HepG2 (cell line): ENCODE data around the gene RFX2. TPM values are rescaled to one million over a fixed set of nuclear protein-coding genes. Genes with fewer than 3 reads are reported as not detected.
A peak's percentile ranks its signal among the peaks of the same experiment; 100 is the strongest.

ENCODE experiments used
- ATAC-seq: fragments of 200-7000 bp; cut with Tn5 transposase; 3 replicates; pipeline ENCODE4 v1.9.1; 2020; ENCODE audit warnings: mild to moderate bottlenecking, moderate library complexity
- Bru-seq: library from RNA; stranded (reverse); fragments of 400-500 nt; gene quantifications from one replicate; lab custom pipeline; 2021; lab: Mats Ljungman, UMichigan
- BruChase-seq, 2 experiments: library from RNA; stranded (reverse); fragments of 400-500 nt; gene quantifications; one replicate each; lab custom pipeline; 2021; lab: Mats Ljungman, UMichigan
- BruUV-seq: library from RNA; stranded (reverse); fragments of 400-500 nt; replicated peaks from 2 replicates; lab custom pipeline; 2021; lab: Mats Ljungman, UMichigan
- CTCF ChIA-PET: fragments of 300-600 bp; formaldehyde crosslinking; extraction: SDS; loops from one replicate; lab custom pipeline; 2021; ENCODE audit warnings: low total read pairs, inconsistent platforms, low intra/inter-chr PET ratio; lab: Yijun Ruan, JAX
- POLR2A ChIA-PET: fragments of 350-600 bp; sonication (Branson Sonifier 250); formaldehyde crosslinking; loops from one replicate; lab custom pipeline; 2020; ENCODE audit warnings: antibody characterized with exemption, inconsistent platforms; lab: Yijun Ruan, JAX
- DNase-seq: peaks from one replicate; pipeline ENCODE4 v3.0.0-alpha.2; 2015; ENCODE audit warnings: low spot score
- FAIRE-seq: peaks from 3 replicates; lab custom pipeline; 2011; peaks lifted over from hg19 to GRCh38; lab: Jason Lieb, UNC
- H2AFZ ChIP-seq: one replicate; pipeline ENCODE4 v1.6.1; 2011; ENCODE audit warnings: low read length, inconsistent platforms
- H3K27ac ChIP-seq: fragments of 300-600 bp; 3 replicates; pipeline ENCODE4 v1.8.0; 2011; ENCODE audit warnings: mixed run types, mild to moderate bottlenecking, mixed read lengths, low read length, inconsistent platforms; ENCODE audit not compliant: insufficient read depth; ENCODE audit errors: extremely low read length
- H3K27me3 ChIP-seq, 2 experiments: fragments of 200-600 bp in 1 of 2; 2 replicates in 1 of 2; 3 replicates in 1 of 2; pipeline versions ENCODE4 v1.6.0 to v1.8.0; 2011; ENCODE audit warnings: low read length in 2 of 2, mild to moderate bottlenecking in 2 of 2, moderate library complexity in 2 of 2, inconsistent platforms in 1 of 2; ENCODE audit not compliant: insufficient read depth in 2 of 2, control insufficient read depth in 1 of 2
- H3K36me3 ChIP-seq, 2 experiments: fragments of 200-600 bp in 1 of 2; replicated peaks in 1 of 2; 2 replicates in 1 of 2; 3 replicates in 1 of 2; pipeline versions ENCODE4 v1.5.1 to v1.8.0; 2011; ENCODE audit warnings: low read length in 2 of 2, inconsistent platforms in 1 of 2; ENCODE audit not compliant: insufficient read depth in 2 of 2, control insufficient read depth in 1 of 2
- H3K4me1 ChIP-seq: 2 replicates; pipeline ENCODE4 v1.5.1; 2012; ENCODE audit warnings: low read length, inconsistent platforms; ENCODE audit not compliant: insufficient read depth
- H3K4me2 ChIP-seq: 2 replicates; pipeline ENCODE4 v1.6.0; 2011; ENCODE audit warnings: low read depth, low read length, inconsistent platforms
- H3K4me3 ChIP-seq, 3 experiments: fragments of 200-600 bp in 1 of 3; sonication (generic), shearing (Covaris generic) in 1 of 3; replicated peaks in 1 of 3; 2 replicates each; pipeline ENCODE4 v1.5.1; 2011 to 2016; ENCODE audit warnings: low read length in 3 of 3, inconsistent platforms in 2 of 3, low read depth in 2 of 3, mild to moderate bottlenecking in 2 of 3, control low read depth in 1 of 3, mixed read lengths in 1 of 3; ENCODE audit not compliant: insufficient read depth in 1 of 3
- H3K79me2 ChIP-seq: one replicate; pipeline ENCODE4 v1.6.1; 2011; ENCODE audit warnings: low read length, inconsistent platforms; ENCODE audit not compliant: insufficient read depth
- H3K9ac ChIP-seq: 2 replicates; pipeline ENCODE4 v1.6.0; 2011; ENCODE audit warnings: mild to moderate bottlenecking, low read depth, low read length, inconsistent platforms; ENCODE audit not compliant: insufficient read depth
- H3K9me3 ChIP-seq: 2 replicates; pipeline ENCODE4 v1.5.1; 2012; ENCODE audit warnings: mild to moderate bottlenecking, low read length
- H4K20me1 ChIP-seq: 2 replicates; pipeline ENCODE4 v1.6.0; 2011; ENCODE audit warnings: inconsistent platforms, mild to moderate bottlenecking, low read length, moderate library complexity; ENCODE audit not compliant: insufficient read depth
- LCORL ChIP-seq, 2 experiments: fragments of 450-650 bp in 1 of 2; sonication (generic) in 1 of 2; formaldehyde crosslinking in 1 of 2; IDR thresholded peaks; 2 replicates each; pipeline versions ENCODE4 v1.5.0 to v1.6.1; 2017 to 2020; ENCODE audit warnings: antibody characterized with exemption in 1 of 2, missing genetic modification reagents in 1 of 2
- NR1H2 ChIP-seq: sonication (generic); formaldehyde crosslinking; IDR thresholded peaks from 2 replicates; pipeline ENCODE4 v1.8.1; 2022; ENCODE audit warnings: low read depth, missing genetic modification reagents, borderline replicate concordance
- SP140L ChIP-seq: sonication (generic); formaldehyde crosslinking; IDR thresholded peaks from 2 replicates; pipeline ENCODE4 v1.4.0; 2020; ENCODE audit warnings: missing genetic modification reagents, borderline replicate concordance
- SP2 ChIP-seq: sonication (generic); formaldehyde crosslinking; IDR thresholded peaks from 2 replicates; pipeline ENCODE4 v1.5.1; 2020; ENCODE audit warnings: mild to moderate bottlenecking, missing genetic modification reagents
- TFDP1 ChIP-seq: IDR thresholded peaks from 2 replicates; pipeline ENCODE4 v1.6.1; 2016; ENCODE audit warnings: missing compliant biosample characterization, missing genetic modification reagents, borderline replicate concordance
- TOPORS ChIP-seq: sonication (generic); formaldehyde crosslinking; IDR thresholded peaks from 2 replicates; pipeline ENCODE4 v1.8.0; 2023; ENCODE audit warnings: mild to moderate bottlenecking, missing genetic modification reagents
- ZBTB39 ChIP-seq: sonication (generic); formaldehyde crosslinking; IDR thresholded peaks from 2 replicates; pipeline ENCODE4 v1.5.0; 2020; ENCODE audit warnings: missing genetic modification reagents
- ZNF564 ChIP-seq: sonication (generic); formaldehyde crosslinking; IDR thresholded peaks from 2 replicates; pipeline ENCODE4 v1.8.1; 2023; ENCODE audit warnings: mild to moderate bottlenecking, missing genetic modification reagents
- WGBS: methylation state at CpG from one replicate; pipeline ENCODE4 v1.1.6; 2017; ENCODE audit warnings: low lambda C conversion rate; 5-methylcytosine and 5-hydroxymethylcytosine counted together
- in situ Hi-C: cut with HindIII; loops from 2 replicates; pipeline ENCODE4 v1.10.0; 2017; ENCODE audit warnings: low pct_unique_long_range_greater_than_20kb; ENCODE audit not compliant: extremely low pct_ligation_motif_present
- intact Hi-C: fragments of 100-400 bp; cut with micrococcal nuclease; formaldehyde crosslinking; loops from one replicate; pipeline ENCODE4 v1.10.0; 2022; ENCODE audit not compliant: unreplicated experiment
- long read RNA-seq, 2 experiments: library from RNA in 1 of 2; library from polyadenylated mRNA in 1 of 2; stranded (forward) in 1 of 2; unstranded in 1 of 2; transcript quantifications; one replicate each; pipeline ENCODE4 v2.0.0, GENCODE V29; 2019 to 2022
- polyA minus RNA-seq, 3 experiments: library from RNA; depleted of rRNA, polyadenylated mRNA; stranded (reverse); fragments of >200 nt; gene quantifications; 2 replicates each; pipeline ENCODE4 v1.2.3, GENCODE V29; 2011; ENCODE audit warnings: low replicate concordance in 1 of 3
- polyA plus RNA-seq, 8 experiments: library from polyadenylated mRNA; depleted of rRNA in 3 of 8; stranded (reverse) in 7 of 8; unstranded in 1 of 8; fragments of >200 nt; fragmentation: Illumina TruSeq in 4 of 8; extraction: Trizol in 4 of 8; gene quantifications; 2 replicates each; pipeline versions ENCODE4 v1.2.1 to v1.2.3, GENCODE V29; 2011 to 2016; ENCODE audit warnings: low read depth in 4 of 8, missing spikeins in 1 of 8, mixed read lengths in 1 of 8; ENCODE audit not compliant: insufficient read depth in 1 of 8
- total RNA-seq, 5 experiments: library from RNA; depleted of rRNA; stranded (reverse); fragments of >200 nt; fragmentation: Illumina TruSeq; extraction: Trizol; gene quantifications; 2 replicates each; pipeline ENCODE4 v1.2.3, GENCODE V29; 2016; ENCODE audit warnings: low read depth in 1 of 5
- TF ChIP-seq, protein P1 (sequence below): sonication (generic); formaldehyde crosslinking; IDR thresholded peaks from 2 replicates; pipeline ENCODE4 v1.4.0; 2020; ENCODE audit warnings: missing genetic modification reagents
- TF ChIP-seq, protein P2 (sequence below): conservative IDR thresholded peaks from 2 replicates; pipeline ENCODE4 v1.6.1; 2018; ENCODE audit warnings: missing genetic modification reagents

RFX2 gene
- total RNA-seq (2016; rRNA removed; fragmentation: Illumina TruSeq; extraction: Trizol): 1.3 and 2.8 TPM in 2 replicates
- total RNA-seq (2016; cell fraction: cytosol; rRNA removed; fragmentation: Illumina TruSeq; extraction: Trizol; ENCODE audit: low read depth): 2.6 and 7.1 TPM in 2 replicates
- 1.5 and 2.5 TPM in 2 replicates for total RNA-seq (2016; cell fraction: insoluble cytoplasmic fraction; rRNA removed; fragmentation: Illumina TruSeq; extraction: Trizol)
- 1.8 and 2.4 TPM in 2 replicates for total RNA-seq (2016; cell fraction: membrane; rRNA removed; fragmentation: Illumina TruSeq; extraction: Trizol)
- total RNA-seq (2016; cell fraction: nucleus; rRNA removed; fragmentation: Illumina TruSeq; extraction: Trizol): 2.4 and 3.9 TPM in 2 replicates
- polyA plus RNA-seq (2011; rRNA removed): 2.4 and 3.3 TPM in 2 replicates
- polyA plus RNA-seq (2011; cell fraction: cytosol; rRNA removed): 1.5 and 2.4 TPM in 2 replicates
- 3.3 and 4.9 TPM in 2 replicates for polyA plus RNA-seq (2011; cell fraction: nucleus; rRNA removed)
- polyA plus RNA-seq (2012): 1.1 and 2.1 TPM in 2 replicates
- 3.0 and 3.6 TPM in 2 replicates for polyA plus RNA-seq (2016; cell fraction: cytosol; fragmentation: Illumina TruSeq; extraction: Trizol; ENCODE audit: low read depth)
- 1.2 and 1.3 TPM in 2 replicates for polyA plus RNA-seq (2016; cell fraction: insoluble cytoplasmic fraction; fragmentation: Illumina TruSeq; extraction: Trizol; ENCODE audit: low read depth)
- polyA plus RNA-seq (2016; cell fraction: membrane; fragmentation: Illumina TruSeq; extraction: Trizol; ENCODE audit: low read depth): 1.8 and 2.9 TPM in 2 replicates
- polyA plus RNA-seq (2016; cell fraction: nucleus; fragmentation: Illumina TruSeq; extraction: Trizol; ENCODE audit: insufficient read depth, low read depth): 3.0 and 6.2 TPM in 2 replicates
- 5.3 and 9.1 TPM in 2 replicates for polyA minus RNA-seq (2011; rRNA and poly(A)+ RNA removed; ENCODE audit: low replicate concordance)
- 1.3 and 3.3 TPM in 2 replicates for polyA minus RNA-seq (2011; cell fraction: cytosol; rRNA and poly(A)+ RNA removed)
- polyA minus RNA-seq (2011; cell fraction: nucleus; rRNA and poly(A)+ RNA removed): 3.6 and 6.2 TPM in 2 replicates
- percentile 30 among the genes with signal in this experiment for Bru-seq, nascent RNA
- BruChase-seq, experiment 1, labeled RNA remaining after a 6-hour chase: percentile 28 among the genes with signal in this experiment
- percentile 29 among the genes with signal in this experiment for BruChase-seq, experiment 2, labeled RNA remaining after a 2-hour chase
- long read RNA-seq, experiment 1, partial matches to known transcripts: 0 of 1 reads
- long read RNA-seq, experiment 1, other reads (novel, unspliced or antisense): 1 of 1 reads
- long read RNA-seq, experiment 2, partial matches to known transcripts: 0 of 2 reads
- long read RNA-seq, experiment 2, other reads (novel, unspliced or antisense): 1 of 2 reads

- Histone ChIP-seq H3K27me3 (peaks cover 0 to 10% of the 10 kb centered on the region in 2 experiments; a peak in 2 of 5 replicates), H3K27ac (no peak within 1 kb of the TSS), H2AFZ (no peak within 1 kb of the TSS), H3K9ac (peak within 1 kb of the TSS; percentile 67; the same call in 1 of the 2 replicates), H3K9me3 (no peaks in the 10 kb centered on the region), H3K4me1 (peaks cover 29% of the 10 kb centered on the region), H3K4me3 (peak within 1 kb of the TSS; percentile 57 to 73 (median 63)), H3K79me2 (no peaks in the 10 kb centered on the region), H3K36me3 (no peaks in the 10 kb centered on the region), H3K4me2 (peak within 1 kb of the TSS; percentile 83), H4K20me1 (no peaks in the 10 kb centered on the region)
- peak; percentile 96 for DNase-seq
- no TSS peak for BruUV-seq
- peak; percentile 56 for FAIRE-seq
- in situ Hi-C loops (no loop called here), intact Hi-C loops (no loop called here)
- 2% methylated on average over 10 of the region's 75 CpGs for WGBS
- POLR2A ChIA-PET: interaction anchor here (1.5 kb wide), 1 partner anchor 54 kb away, joined by 4 read pairs; no protein-coding TSS in a partner anchor
- ATAC-seq: peak; percentile 98
- CTCF ChIA-PET: no interaction called here
- TF ChIP-seq LCORL (IDR thresholded peaks at IDR 0.05) (no peak), LCORL (CRISPR knock-in tag; IDR thresholded peaks at IDR 0.05) (peak; percentile 36; the same call in 1 of the 2 replicates), ZBTB39 (no peak), TFDP1 (peak; percentile 74; the same call in 1 of the 2 replicates), ZNF564 (CRISPR knock-in tag) (no peak), SP140L (CRISPR knock-in tag) (no peak), NR1H2 (CRISPR knock-in tag) (no peak), SP2 (CRISPR knock-in tag) (peak; percentile 96), TOPORS (CRISPR knock-in tag) (no peak)
- TF ChIP-seq, protein P1, sequence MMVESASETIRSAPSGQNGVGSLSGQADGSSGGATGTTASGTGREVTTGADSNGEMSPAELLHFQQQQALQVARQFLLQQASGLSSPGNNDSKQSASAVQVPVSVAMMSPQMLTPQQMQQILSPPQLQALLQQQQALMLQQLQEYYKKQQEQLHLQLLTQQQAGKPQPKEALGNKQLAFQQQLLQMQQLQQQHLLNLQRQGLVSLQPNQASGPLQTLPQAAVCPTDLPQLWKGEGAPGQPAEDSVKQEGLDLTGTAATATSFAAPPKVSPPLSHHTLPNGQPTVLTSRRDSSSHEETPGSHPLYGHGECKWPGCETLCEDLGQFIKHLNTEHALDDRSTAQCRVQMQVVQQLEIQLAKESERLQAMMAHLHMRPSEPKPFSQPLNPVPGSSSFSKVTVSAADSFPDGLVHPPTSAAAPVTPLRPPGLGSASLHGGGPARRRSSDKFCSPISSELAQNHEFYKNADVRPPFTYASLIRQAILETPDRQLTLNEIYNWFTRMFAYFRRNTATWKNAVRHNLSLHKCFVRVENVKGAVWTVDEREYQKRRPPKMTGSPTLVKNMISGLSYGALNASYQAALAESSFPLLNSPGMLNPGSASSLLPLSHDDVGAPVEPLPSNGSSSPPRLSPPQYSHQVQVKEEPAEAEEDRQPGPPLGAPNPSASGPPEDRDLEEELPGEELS (CRISPR knock-in tag): no peak
- TF ChIP-seq, protein P2, sequence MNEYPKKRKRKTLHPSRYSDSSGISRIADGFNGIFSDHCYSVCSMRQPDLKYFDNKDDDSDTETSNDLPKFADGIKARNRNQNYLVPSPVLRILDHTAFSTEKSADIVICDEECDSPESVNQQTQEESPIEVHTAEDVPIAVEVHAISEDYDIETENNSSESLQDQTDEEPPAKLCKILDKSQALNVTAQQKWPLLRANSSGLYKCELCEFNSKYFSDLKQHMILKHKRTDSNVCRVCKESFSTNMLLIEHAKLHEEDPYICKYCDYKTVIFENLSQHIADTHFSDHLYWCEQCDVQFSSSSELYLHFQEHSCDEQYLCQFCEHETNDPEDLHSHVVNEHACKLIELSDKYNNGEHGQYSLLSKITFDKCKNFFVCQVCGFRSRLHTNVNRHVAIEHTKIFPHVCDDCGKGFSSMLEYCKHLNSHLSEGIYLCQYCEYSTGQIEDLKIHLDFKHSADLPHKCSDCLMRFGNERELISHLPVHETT (CRISPR knock-in tag): 0 out of 2 replicates have a peak, but pooled peaks have one; percentile 40
Observed at GRCh38 chr19:6110360-6110977, at the start of gene RFX2. RFX2 (minus strand) TSS chr19:6110500; CDS start chr19:6047496, 63,004 bp downstream.
